ENCODE data around the gene OPALIN. TPM values are rescaled to one million over a fixed set of nuclear protein-coding genes. Genes with fewer than 3 reads are reported as not detected.

Gene OPALIN
- total RNA-seq, 1 donor from 2014 or later, result not detected

DNA sequence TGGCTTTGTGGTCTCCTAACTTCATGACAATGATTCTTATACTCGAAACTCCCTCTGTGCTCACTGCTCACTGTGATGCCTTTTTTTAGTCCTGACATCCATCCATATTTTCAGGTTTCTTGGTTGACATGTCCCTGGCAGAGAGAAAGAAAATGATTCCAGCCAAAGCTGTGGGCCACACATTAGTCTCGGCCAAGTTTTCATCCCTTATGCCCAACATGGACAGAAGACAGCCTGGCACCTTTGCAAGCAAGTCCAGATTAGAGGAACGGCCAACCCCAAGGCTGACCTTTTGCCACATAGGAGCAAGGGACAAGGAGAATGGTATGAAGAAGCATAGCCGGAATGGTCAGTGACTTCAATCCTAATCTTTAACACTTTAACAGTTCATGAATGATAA lies 8.7 kb upstream of the OPALIN start:
- Mint-ChIP-seq H3K36me3 (ENCODE audit: low read depth) (no peaks in the 10 kb centered on the region), H3K27me3 (no peaks in the 10 kb centered on the region), H3K4me1 (no peaks in the 10 kb centered on the region), H3K27ac (no peak overlapping the region), H3K9me3 (no peaks in the 10 kb centered on the region), H3K4me3 (no peak overlapping the region)
- no peak for DNase-seq
- intact Hi-C loops (cut with micrococcal nuclease), result no loop called here

DNA sequence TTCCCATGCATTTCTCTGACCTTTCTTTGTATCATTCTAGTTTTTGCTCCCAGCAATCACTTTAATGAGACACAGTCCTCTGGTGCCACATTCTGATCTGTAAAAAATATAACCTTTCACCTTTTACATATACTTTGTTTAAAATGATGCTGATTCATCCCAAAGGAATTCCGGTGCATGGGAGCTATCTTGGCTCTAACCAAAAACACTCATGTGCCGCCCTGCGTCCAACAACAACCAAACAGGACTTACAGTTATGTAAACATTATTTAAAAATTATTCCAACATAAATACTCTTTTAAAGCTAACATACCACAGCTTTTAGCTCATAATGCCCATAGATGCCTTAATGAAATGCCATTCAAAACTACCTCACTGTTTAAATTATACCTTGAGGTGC lies 7.7 kb upstream of the OPALIN start:
- Mint-ChIP-seq H3K27me3 (no peaks in the 10 kb centered on the region), H3K4me1 (no peaks in the 10 kb centered on the region), H3K27ac (no peak overlapping the region), H3K9me3 (no peaks in the 10 kb centered on the region), H3K36me3 (ENCODE audit: low read depth) (no peaks in the 10 kb centered on the region), H3K4me3 (no peak overlapping the region)
- intact Hi-C loops (cut with micrococcal nuclease), result no loop called here
- no peak for DNase-seq

DNA sequence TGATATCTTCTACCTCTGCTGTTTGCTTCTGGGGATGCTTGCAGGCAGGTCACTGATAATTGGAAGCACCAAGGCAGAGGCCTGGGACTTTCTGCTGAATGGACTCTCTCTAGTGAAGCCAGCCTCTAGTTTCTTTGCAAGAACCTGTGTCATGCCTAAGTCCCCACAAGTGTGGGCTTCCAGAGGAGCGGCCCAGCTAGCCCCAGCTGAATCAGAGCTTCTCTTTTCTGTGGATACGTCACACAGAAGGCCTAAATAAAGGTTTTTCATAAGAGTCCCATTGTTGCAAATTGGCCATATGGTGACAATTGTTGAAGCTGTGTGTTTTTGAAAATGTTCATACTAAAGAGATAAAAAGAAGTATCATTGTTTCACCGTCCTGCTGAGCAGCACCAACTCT lies 6.8 kb upstream of the OPALIN start:
- intact Hi-C loops (cut with micrococcal nuclease), result no loop called here
- Mint-ChIP-seq H3K27me3 (no peaks in the 10 kb centered on the region), H3K36me3 (ENCODE audit: low read depth) (no peaks in the 10 kb centered on the region), H3K4me1 (no peaks in the 10 kb centered on the region), H3K9me3 (no peaks in the 10 kb centered on the region), H3K4me3 (no peak overlapping the region), H3K27ac (no peak overlapping the region)
- no peak for DNase-seq

DNA sequence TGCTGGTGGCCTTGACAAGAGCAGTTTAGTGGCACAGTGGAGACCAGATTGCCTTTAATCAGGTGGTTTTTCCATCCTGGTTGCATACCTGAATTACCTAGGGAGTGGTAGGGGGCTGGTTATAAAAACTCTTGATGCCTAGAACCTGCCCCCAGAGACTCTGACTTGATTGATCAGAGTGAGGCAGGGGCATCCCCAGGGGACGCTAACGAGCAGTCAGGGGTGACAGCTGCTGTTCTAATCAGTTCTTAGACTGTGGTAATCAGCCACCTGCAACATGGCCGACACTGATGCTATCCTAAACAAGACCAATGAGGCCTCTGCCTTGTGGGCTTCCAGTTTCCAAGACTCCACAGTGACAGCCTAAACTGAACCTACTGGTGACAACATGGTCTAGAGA lies 2.0 kb upstream of the OPALIN start:
- DNase-seq, result no peak
- no peaks in the 10 kb centered on the region for H3K9me3 Mint-ChIP-seq
- no peaks in the 10 kb centered on the region for H3K4me1 Mint-ChIP-seq
- intact Hi-C loops (cut with micrococcal nuclease), result no loop called here
- H3K4me3 Mint-ChIP-seq, result no peak overlapping the region
- H3K27me3 Mint-ChIP-seq, result peaks cover 5% of the 10 kb centered on the region
- no peak overlapping the region for H3K27ac Mint-ChIP-seq
- H3K36me3 Mint-ChIP-seq (ENCODE audit: low read depth), result no peaks in the 10 kb centered on the region

DNA sequence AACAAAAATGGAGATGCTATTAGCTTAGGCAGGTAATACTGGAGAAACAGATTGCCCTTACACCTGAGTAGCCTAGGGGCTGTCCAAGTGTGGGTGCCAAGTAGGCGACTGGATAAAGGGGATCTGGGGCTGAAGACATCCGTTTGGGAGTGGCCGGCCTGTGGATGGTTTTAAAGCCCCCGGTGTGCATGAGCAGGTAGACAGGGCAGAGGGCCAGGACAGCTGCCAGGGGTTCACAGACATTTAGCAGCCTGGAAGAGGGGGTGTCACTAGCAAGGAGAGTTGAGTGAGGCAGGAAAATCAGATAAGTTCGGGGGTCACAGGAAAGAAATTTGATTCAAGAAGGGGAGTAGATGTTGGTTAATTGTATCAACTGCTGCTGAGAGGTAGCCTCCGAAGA lies 1.5 kb upstream of the OPALIN start:
- intact Hi-C loops (cut with micrococcal nuclease), result no loop called here
- no peaks in the 10 kb centered on the region for H3K9me3 Mint-ChIP-seq
- H3K4me1 Mint-ChIP-seq, result no peaks in the 10 kb centered on the region
- peaks cover 5% of the 10 kb centered on the region for H3K27me3 Mint-ChIP-seq
- no peak overlapping the region for H3K4me3 Mint-ChIP-seq
- H3K27ac Mint-ChIP-seq, result no peak overlapping the region
- no peaks in the 10 kb centered on the region for H3K36me3 Mint-ChIP-seq (ENCODE audit: low read depth)
- DNase-seq, result no peak

DNA sequence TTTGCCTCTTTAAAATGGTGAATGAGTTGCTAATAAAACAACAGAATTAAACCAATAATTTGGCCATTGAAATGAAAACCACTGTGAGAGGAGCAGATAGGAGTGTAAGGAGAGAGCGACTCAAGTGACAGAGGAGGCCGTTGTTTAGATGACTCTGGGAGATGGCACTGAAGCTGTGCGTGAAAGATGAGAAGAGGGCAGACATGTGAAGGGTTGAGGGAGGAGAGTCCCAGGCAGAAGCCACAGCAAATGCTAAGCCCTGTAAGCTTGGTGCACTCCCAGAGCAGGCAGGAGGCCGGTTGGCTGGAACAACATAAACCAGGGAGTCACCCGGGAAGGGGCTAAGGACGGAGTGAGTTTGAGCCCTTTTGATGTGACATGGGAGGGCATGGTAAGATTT lies 814 bp upstream of the OPALIN start:
- no peaks in the 10 kb centered on the region for H3K9me3 Mint-ChIP-seq
- DNase-seq, result no peak
- no peaks in the 10 kb centered on the region for H3K36me3 Mint-ChIP-seq (ENCODE audit: low read depth)
- H3K4me3 Mint-ChIP-seq, result no peak overlapping the region
- no peak overlapping the region for H3K27ac Mint-ChIP-seq
- H3K27me3 Mint-ChIP-seq, result peaks cover 5% of the 10 kb centered on the region
- intact Hi-C loops (cut with micrococcal nuclease), result no loop called here
- H3K4me1 Mint-ChIP-seq, result no peaks in the 10 kb centered on the region

DNA sequence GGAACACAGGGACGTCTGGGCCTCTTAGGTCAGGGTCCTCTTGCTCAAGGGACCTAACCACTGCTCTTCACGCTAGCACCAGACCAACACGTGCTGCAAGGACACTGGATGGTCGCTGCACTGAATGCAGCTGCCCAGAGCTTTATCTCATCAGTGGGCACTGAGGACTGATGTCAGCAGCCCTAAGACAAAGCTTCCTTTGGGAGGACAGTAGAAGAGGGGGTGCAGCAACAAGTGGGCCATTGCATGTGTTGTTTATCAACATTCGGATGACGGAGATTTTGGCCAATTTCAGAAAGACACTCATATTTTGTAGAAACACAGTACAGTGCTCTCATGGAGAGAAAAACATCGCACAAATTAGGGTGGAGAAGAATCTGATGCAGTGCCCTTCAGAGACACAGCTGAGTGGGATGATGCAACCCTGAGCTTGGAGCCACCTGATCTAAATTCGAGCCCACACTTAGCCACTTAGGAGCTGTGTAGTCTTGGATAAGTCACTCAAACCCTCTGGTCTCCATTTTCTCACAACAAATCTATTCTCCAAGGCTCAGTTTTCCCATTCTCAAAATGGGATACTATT lies 1.7 kb downstream of the OPALIN start:
- no peak overlapping the region for H3K4me3 Mint-ChIP-seq
- H3K36me3 Mint-ChIP-seq (ENCODE audit: low read depth), result no peaks in the 10 kb centered on the region
- intact Hi-C loops (cut with micrococcal nuclease), result no loop called here
- peaks cover 7% of the 10 kb centered on the region for H3K27me3 Mint-ChIP-seq
- no peaks in the 10 kb centered on the region for H3K4me1 Mint-ChIP-seq
- no peaks in the 10 kb centered on the region for H3K9me3 Mint-ChIP-seq
- DNase-seq, result no peak
- no peak overlapping the region for H3K27ac Mint-ChIP-seq

DNA sequence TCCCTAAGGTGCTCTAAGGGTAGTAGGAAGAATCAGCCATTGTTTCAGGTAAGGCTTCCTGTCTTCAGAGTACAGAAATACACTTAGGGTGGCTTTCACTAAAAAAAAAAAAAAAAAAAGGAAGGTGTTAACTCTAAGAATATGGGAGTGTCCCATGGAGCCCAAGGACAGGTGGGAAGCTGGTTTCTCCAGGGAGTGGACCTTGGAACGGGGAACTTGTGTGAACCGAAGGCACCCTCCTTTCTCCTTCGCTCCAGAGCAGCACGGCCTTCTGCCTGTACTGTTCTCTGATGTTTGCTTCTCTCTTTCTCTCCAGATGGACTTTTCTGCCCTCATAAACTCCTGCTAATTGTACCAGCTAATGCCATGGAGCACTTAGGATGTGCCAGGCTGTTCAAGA lies 6.2 kb downstream of the OPALIN start:
- intact Hi-C loops (cut with micrococcal nuclease), result no loop called here
- DNase-seq, result no peak
- Mint-ChIP-seq H3K27ac (no peak overlapping the region), H3K36me3 (ENCODE audit: low read depth) (no peaks in the 10 kb centered on the region), H3K4me3 (no peak overlapping the region), H3K9me3 (no peaks in the 10 kb centered on the region), H3K4me1 (no peaks in the 10 kb centered on the region), H3K27me3 (peaks cover 15% of the 10 kb centered on the region)

DNA sequence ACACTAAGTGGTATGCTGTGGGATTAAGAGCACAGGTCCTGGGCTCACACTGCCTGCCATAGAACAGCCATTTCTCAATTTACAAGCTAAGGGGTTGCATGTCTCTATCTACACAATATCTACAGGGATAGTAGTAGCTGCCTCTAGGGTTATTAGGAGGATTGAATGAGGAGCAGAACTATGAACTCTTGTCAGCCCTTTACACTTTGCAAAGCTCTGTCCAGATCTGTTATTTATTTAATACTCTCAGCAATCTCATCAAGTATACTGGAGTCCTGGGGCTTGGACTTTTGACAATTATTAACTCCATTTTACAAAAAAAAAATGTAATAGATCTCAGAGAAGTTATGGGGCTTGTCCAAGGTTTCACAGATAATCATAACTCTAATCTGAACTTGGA lies 6.8 kb downstream of the OPALIN start:
- Mint-ChIP-seq H3K4me1 (no peaks in the 10 kb centered on the region), H3K4me3 (no peak overlapping the region), H3K36me3 (ENCODE audit: low read depth) (no peaks in the 10 kb centered on the region), H3K27me3 (peaks cover 15% of the 10 kb centered on the region), H3K27ac (no peak overlapping the region), H3K9me3 (no peaks in the 10 kb centered on the region)
- DNase-seq, result no peak
- intact Hi-C loops (cut with micrococcal nuclease), result no loop called here

DNA sequence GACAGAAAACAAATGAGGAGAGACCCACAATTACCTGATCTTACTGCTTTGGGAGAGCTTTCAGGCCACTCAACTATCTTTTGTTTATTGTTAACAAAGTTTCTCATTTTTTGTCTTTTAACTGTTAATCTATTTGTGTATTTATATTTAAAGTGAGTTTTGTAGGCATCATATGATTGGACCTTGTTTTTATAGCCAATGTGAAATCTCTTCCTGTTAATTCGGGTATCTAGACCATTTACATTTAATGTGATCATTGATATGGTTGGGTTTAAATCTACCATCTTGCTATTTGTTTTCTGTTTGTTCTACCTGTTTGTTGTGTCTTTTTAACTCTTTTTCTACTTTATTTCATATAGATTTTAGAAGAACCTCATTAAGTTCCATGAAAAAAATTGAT lies 12.5 kb downstream of the OPALIN start:
- Mint-ChIP-seq H3K36me3 (ENCODE audit: low read depth) (no peaks in the 10 kb centered on the region), H3K4me1 (no peaks in the 10 kb centered on the region), H3K4me3 (no peak overlapping the region), H3K27ac (no peak overlapping the region), H3K9me3 (peaks cover 5% of the 10 kb centered on the region), H3K27me3 (peaks cover 18% of the 10 kb centered on the region)
- intact Hi-C loops (cut with micrococcal nuclease), result no loop called here
- no peak for DNase-seq

DNA sequence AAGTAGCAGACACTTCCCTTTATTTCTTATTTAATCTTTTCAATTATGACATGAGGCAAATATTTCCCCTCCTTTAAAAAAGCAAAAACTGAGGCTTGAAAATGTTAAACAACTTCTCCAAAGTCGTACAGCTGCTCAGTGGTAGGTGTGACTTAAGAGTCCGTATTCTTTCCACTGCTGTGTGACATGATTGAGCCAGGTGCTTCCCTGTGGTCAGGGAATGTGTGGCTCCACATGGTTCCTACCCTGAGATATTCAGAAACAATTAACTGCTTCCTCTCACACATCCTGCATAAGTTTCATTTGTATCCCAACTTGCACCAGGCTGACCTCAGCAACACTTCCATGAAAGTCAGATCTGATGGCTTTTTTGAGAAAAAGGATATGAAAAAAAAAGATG lies 13.6 kb downstream of the OPALIN start:
- Mint-ChIP-seq H3K36me3 (ENCODE audit: low read depth) (no peaks in the 10 kb centered on the region), H3K27ac (no peak overlapping the region), H3K4me1 (no peaks in the 10 kb centered on the region), H3K9me3 (peaks cover 5% of the 10 kb centered on the region), H3K27me3 (peaks cover 16% of the 10 kb centered on the region), H3K4me3 (no peak overlapping the region)
- DNase-seq, result no peak
- intact Hi-C loops (cut with micrococcal nuclease), result no loop called here

DNA sequence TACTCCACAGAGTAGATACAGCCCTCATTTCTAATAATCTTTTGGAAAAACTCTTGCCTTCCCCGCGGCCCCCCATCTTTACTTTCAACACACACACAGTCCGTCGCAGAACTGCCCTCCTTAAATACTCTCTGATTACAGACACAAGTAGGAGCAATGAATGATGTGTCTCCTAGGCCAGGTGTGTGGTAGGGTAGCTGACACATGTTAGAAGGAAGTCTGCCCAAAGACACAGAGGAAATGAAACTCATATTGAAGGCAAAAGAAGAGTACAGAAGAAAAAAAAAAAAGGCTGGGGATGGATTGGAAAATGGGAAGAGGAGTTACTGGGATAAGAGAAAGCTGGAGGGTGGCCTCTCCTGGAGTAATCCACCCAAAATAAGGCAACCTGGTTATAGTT lies 14.6 kb downstream of the OPALIN start:
- H3K27ac Mint-ChIP-seq, result no peak overlapping the region
- no peaks in the 10 kb centered on the region for H3K36me3 Mint-ChIP-seq (ENCODE audit: low read depth)
- H3K27me3 Mint-ChIP-seq, result peaks cover 16% of the 10 kb centered on the region
- H3K4me1 Mint-ChIP-seq, result no peaks in the 10 kb centered on the region
- intact Hi-C loops (cut with micrococcal nuclease), result no loop called here
- no peak overlapping the region for H3K4me3 Mint-ChIP-seq
- no peak for DNase-seq
- peaks cover 5% of the 10 kb centered on the region for H3K9me3 Mint-ChIP-seq

DNA sequence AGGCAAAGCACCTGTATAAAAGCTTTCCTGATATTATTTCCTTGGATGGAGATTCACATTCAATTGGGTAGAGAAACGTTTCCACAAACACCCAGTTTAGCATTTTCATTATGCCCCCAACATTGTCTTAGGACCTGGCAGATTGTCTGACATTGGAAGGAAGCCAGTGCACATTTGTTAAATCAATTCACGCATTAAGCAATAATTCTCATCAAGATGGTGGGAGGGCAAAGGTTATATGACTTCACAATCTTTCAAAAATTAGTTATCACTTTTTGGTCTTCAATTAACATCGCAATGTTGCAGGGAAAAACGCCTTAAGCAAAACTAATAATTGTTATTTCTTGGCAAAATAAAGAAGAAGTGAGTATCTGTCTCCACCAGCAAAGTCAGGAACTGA lies 16.4 kb downstream of the OPALIN start:
- Mint-ChIP-seq H3K4me3 (no peak overlapping the region), H3K27me3 (peaks cover 13% of the 10 kb centered on the region), H3K9me3 (peaks cover 5% of the 10 kb centered on the region), H3K36me3 (ENCODE audit: low read depth) (no peaks in the 10 kb centered on the region), H3K4me1 (no peaks in the 10 kb centered on the region), H3K27ac (no peak overlapping the region)
- no peak for DNase-seq
- intact Hi-C loops (cut with micrococcal nuclease), result no loop called here

DNA sequence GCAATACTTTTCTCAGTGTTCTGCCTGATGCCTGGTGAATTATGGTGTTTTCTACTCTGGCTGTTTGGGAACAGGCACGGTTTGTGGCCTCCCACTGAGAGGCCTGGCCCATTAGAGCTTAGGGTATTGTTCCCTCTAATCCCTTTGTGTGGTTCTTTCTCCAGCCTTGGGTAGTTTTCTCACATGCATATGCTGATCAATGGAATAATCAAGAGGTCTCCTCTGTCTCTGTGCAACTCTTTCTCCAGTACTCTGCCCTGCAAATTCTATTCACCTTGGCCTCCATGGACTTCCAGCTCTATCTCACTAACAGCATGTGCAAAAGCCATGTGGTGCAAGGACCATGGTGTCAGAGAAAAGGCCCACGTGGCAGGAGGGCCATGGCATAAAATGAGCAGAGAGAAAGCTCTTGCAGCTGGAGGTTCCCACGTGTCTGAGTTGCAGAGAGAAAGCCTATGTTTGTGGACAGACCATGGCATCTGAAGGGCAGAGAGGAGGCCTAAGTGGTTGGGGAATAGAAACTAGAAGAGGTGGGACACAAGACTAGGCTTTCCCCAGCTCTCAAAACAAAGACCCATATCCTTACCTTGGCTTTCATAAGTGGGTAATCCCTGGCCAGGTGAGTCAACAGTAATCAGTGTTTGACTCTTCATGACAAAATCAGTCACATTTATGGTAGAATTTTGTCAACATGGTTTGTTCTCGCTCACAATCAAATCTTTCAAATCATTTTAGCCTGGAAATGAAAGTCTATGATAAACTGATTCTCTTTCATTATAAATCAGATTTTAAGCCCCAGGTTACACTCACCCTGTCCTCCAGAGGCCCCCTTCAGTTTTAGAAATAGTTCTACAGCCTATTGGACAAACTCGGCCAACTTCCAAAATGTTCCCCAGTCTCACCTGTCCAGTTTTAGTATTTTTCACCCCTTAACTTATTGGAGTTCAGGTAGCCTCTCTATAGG lies 17.3 kb downstream of the OPALIN start:
- DNase-seq, result no peak
- Mint-ChIP-seq H3K4me3 (no peak overlapping the region), H3K27ac (no peak overlapping the region), H3K9me3 (peaks cover 5% of the 10 kb centered on the region), H3K4me1 (no peaks in the 10 kb centered on the region), H3K27me3 (peaks cover 19% of the 10 kb centered on the region), H3K36me3 (ENCODE audit: low read depth) (no peaks in the 10 kb centered on the region)
- intact Hi-C loops (cut with micrococcal nuclease), result no loop called here

Measured in activated CD4-positive, alpha-beta T cell treated with anti-CD3 and anti-CD28 coated beads, Interleukin-2, amount 10 ng/mL, durations not matched to agents 24 days and 14 days (primary cell).